Mesenchymal stem cell (in vitro differentiated cells and primary cell): ENCODE data around the gene KCNG4.

ENCODE experiments used
- DNase-seq: peaks from one replicate; pipeline ENCODE4 v3.0.0-alpha.2; 2013
- H2AFZ ChIP-seq: one replicate; pipeline ENCODE4 v1.6.1; 2013; ENCODE audit warnings: low read depth, mild to moderate bottlenecking, control low read depth, inconsistent platforms, low read length, moderate library complexity
- H2AK5ac ChIP-seq: 2 replicates; pipeline ENCODE4 v1.6.1; 2013; ENCODE audit warnings: low read length, moderate library complexity, mild to moderate bottlenecking, inconsistent platforms; ENCODE audit not compliant: severe bottlenecking
- H2BK120ac ChIP-seq: one replicate; pipeline ENCODE4 v1.6.1; 2013; ENCODE audit warnings: low read depth, mild to moderate bottlenecking, inconsistent platforms, low read length, moderate library complexity
- H2BK12ac ChIP-seq, 2 experiments: one replicate each; pipeline ENCODE4 v1.6.1; 2013; ENCODE audit warnings: inconsistent platforms in 2 of 2, low read length in 2 of 2, mild to moderate bottlenecking in 2 of 2, moderate library complexity in 2 of 2, control low read depth in 1 of 2
- H2BK15ac ChIP-seq: one replicate; pipeline ENCODE4 v1.6.1; 2013; ENCODE audit warnings: mild to moderate bottlenecking, low read depth, inconsistent platforms; ENCODE audit not compliant: poor library complexity, severe bottlenecking
- H2BK5ac ChIP-seq: 2 replicates; pipeline ENCODE4 v1.6.1; 2013; ENCODE audit warnings: low read depth, mild to moderate bottlenecking, low read length, control low read depth, inconsistent platforms; ENCODE audit not compliant: poor library complexity, severe bottlenecking
- H3K14ac ChIP-seq, 2 experiments: one replicate each; pipeline ENCODE4 v1.6.1; 2013; ENCODE audit warnings: inconsistent platforms in 2 of 2, low read length in 2 of 2, control low read depth in 1 of 2, mild to moderate bottlenecking in 1 of 2, moderate library complexity in 1 of 2
- H3K18ac ChIP-seq, 2 experiments: one replicate each; pipeline ENCODE4 v1.6.1; 2013; ENCODE audit warnings: inconsistent platforms in 2 of 2, low read length in 2 of 2, control low read depth in 1 of 2, low read depth in 1 of 2, mild to moderate bottlenecking in 1 of 2
- H3K23ac ChIP-seq, 2 experiments: one replicate each; pipeline ENCODE4 v1.6.1; 2013; ENCODE audit warnings: inconsistent platforms in 2 of 2, low read length in 2 of 2, mild to moderate bottlenecking in 2 of 2, moderate library complexity in 2 of 2, control low read depth in 1 of 2
- H3K27ac ChIP-seq: 2 replicates; pipeline ENCODE4 v1.5.1; 2013; ENCODE audit warnings: mild to moderate bottlenecking, moderate library complexity, low read length, control low read depth, inconsistent platforms; ENCODE audit not compliant: poor library complexity, severe bottlenecking
- H3K27me3 ChIP-seq, 2 experiments: 2 replicates each; pipeline versions ENCODE4 v1.6.1 to v1.7.0; 2013; ENCODE audit warnings: low read length in 2 of 2, mild to moderate bottlenecking in 2 of 2, moderate library complexity in 2 of 2, control low read depth in 1 of 2, inconsistent platforms in 1 of 2; ENCODE audit not compliant: control insufficient read depth in 1 of 2, insufficient read depth in 1 of 2
- H3K36me3 ChIP-seq, 2 experiments: 2 replicates each; pipeline versions ENCODE4 v1.6.1 to v1.7.0; 2013; ENCODE audit warnings: low read length in 2 of 2, control low read depth in 1 of 2, inconsistent platforms in 1 of 2, low read depth in 1 of 2, mild to moderate bottlenecking in 1 of 2; ENCODE audit not compliant: insufficient read depth in 2 of 2, control insufficient read depth in 1 of 2
- H3K4ac ChIP-seq, 2 experiments: one replicate each; pipeline ENCODE4 v1.6.1; 2013; ENCODE audit warnings: inconsistent platforms in 2 of 2, low read length in 2 of 2, mild to moderate bottlenecking in 2 of 2, moderate library complexity in 2 of 2, control low read depth in 1 of 2, low read depth in 1 of 2
- H3K4me1 ChIP-seq: 2 replicates; pipeline ENCODE4 v1.6.1; 2013; ENCODE audit warnings: low read depth, low read length, control low read depth; ENCODE audit not compliant: control insufficient read depth, insufficient read depth
- H3K4me2 ChIP-seq: 2 replicates; pipeline ENCODE4 v1.6.1; 2013; ENCODE audit warnings: low read length, mild to moderate bottlenecking, inconsistent platforms; ENCODE audit not compliant: poor library complexity, severe bottlenecking
- H3K4me3 ChIP-seq, 2 experiments: 2 replicates each; pipeline versions ENCODE4 v1.5.1 to v1.7.0; 2013; ENCODE audit warnings: low read length in 2 of 2, mild to moderate bottlenecking in 2 of 2, control low read depth in 1 of 2, low read depth in 1 of 2; ENCODE audit not compliant: insufficient read depth in 1 of 2
- H3K79me1 ChIP-seq: replicated peaks from 2 replicates; pipeline ENCODE4 v1.6.1; 2013; ENCODE audit warnings: mild to moderate bottlenecking, control low read depth, low read length, inconsistent platforms; ENCODE audit not compliant: poor library complexity, severe bottlenecking
- H3K9ac ChIP-seq: 2 replicates; pipeline ENCODE4 v1.7.0; 2013; ENCODE audit warnings: mild to moderate bottlenecking, low read length, moderate library complexity
- H3K9me3 ChIP-seq: 2 replicates; pipeline ENCODE4 v1.7.0; 2013; ENCODE audit warnings: mild to moderate bottlenecking, low read length; ENCODE audit not compliant: control insufficient read depth
- H4K8ac ChIP-seq: one replicate; pipeline ENCODE4 v1.6.1; 2013; ENCODE audit warnings: inconsistent platforms, mild to moderate bottlenecking, low read length, moderate library complexity
- H4K91ac ChIP-seq: one replicate; pipeline ENCODE4 v1.6.1; 2013; ENCODE audit warnings: mild to moderate bottlenecking, low read length, inconsistent platforms
- WGBS: methylation state at CpG from one replicate; pipeline ENCODE4 v1.1.7; 2013; ENCODE audit warnings: mixed read lengths; 5-methylcytosine and 5-hydroxymethylcytosine counted together

Gene KCNG4

DNA sequence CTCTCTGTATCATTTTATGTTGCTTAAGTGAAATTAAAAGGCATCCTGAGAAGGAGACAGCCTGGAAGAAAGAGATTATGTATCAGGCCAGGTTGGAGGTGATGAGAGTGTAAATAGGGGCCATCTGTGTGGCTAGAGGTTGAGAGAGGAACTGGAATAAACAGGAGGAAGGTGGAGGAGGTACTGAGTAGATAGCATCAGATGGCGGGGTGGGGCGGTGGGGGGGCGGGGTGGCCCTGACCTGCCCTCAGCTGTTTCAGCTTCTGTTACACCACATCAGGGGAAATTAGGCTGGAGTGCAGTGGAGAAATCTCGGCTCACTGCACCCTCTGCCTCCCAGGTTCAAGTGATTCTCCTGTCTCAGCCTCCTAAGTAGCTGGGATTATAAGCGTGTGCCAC is 6.9 kb upstream of the KCNG4 start:
- Histone ChIP-seq H3K79me1 (no peaks in the 10 kb centered on the region), H3K4me3 (no peak overlapping the region), H4K91ac (no peak overlapping the region), H3K9me3 (peaks cover 15% of the 10 kb centered on the region), H3K18ac (no peak overlapping the region), H3K4ac (no peak overlapping the region), H2BK12ac (no peak overlapping the region), H3K27ac (no peak overlapping the region), H3K36me3 (no peaks in the 10 kb centered on the region), H3K27me3 (peaks cover 47 to 74% of the 10 kb centered on the region in 2 experiments), H2BK15ac (no peak overlapping the region), H3K4me2 (no peak overlapping the region), H2AFZ (no peak overlapping the region), H2BK120ac (no peak overlapping the region), H4K8ac (no peak overlapping the region), H3K9ac (no peak overlapping the region), H2BK5ac (no peak overlapping the region), H3K4me1 (no peaks in the 10 kb centered on the region), H3K23ac (no peak overlapping the region), H2AK5ac (no peak overlapping the region), H3K14ac (no peak overlapping the region)
- DNase-seq = no peak
- WGBS = 75% methylated on average over 4 of the region's 5 CpGs

DNA sequence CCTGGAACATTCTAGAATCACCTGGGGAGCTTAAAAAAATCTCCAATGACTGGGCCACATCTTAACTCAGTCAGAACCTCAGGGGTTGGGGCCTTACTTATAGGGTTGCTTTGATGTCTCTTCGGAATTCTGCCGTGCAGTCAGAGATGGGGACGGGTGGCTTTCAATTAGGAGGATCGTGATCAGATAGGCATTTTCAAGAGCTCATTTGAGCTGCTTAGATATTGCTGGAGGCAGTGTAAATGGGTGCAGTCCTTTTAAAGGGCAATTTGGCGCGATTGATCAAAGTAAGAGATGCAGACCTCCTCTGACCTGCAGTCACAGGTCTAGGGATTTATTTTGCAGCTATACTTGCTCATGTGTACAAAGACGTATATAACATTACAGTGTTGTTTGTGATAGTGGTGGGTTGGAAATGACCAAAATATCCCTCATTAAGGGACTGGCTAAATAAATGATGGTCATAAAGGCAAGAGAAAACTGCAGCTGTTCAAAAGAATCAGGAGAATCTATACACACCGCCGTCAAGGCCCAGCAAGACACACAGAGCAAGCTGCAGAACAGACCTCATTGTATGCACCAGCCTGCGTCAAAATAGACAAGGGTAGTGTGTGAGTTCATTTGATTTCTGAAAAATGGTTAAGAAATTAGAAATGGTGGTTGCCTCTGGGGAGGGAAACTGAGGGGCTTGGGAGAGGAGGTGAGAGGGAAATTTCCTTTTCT is 6.3 kb upstream of the KCNG4 start:
- Histone ChIP-seq H3K4me1 (no peaks in the 10 kb centered on the region), H3K27me3 (peaks cover 52 to 74% of the 10 kb centered on the region in 2 experiments), H3K4me2 (no peak overlapping the region), H3K27ac (no peak overlapping the region), H3K18ac (no peak overlapping the region), H3K9me3 (peaks cover 15% of the 10 kb centered on the region), H2AFZ (no peak overlapping the region), H3K4me3 (no peak overlapping the region), H4K8ac (no peak overlapping the region), H2AK5ac (no peak overlapping the region), H2BK12ac (no peak overlapping the region), H2BK5ac (no peak overlapping the region), H2BK120ac (no peak overlapping the region), H4K91ac (no peak overlapping the region), H3K23ac (no peak overlapping the region), H2BK15ac (no peak overlapping the region), H3K9ac (no peak overlapping the region), H3K4ac (no peak overlapping the region), H3K36me3 (no peaks in the 10 kb centered on the region), H3K79me1 (no peaks in the 10 kb centered on the region), H3K14ac (no peak overlapping the region)
- no peak for DNase-seq
- WGBS = 91% methylated on average over 10 of the region's 10 CpGs

DNA sequence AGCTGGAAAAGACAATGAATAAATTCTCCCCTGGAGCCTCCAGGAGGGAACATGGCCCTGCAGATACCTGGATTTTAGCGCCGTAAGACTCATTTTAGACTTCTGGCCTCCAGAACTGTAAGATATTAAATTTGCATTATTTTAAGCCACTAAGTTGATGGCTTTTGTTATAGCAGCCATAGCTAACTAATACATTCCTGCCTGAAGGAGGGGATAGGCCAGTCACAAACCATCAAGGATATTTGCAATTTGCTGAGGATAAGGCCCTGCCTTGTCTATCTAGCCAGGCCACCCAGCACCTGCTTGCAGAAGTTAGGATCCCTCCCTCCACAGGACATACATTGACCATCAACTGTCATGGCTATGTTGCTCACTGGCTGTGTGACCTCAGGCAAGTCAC is 4.9 kb upstream of the KCNG4 start:
- no peak for DNase-seq
- H3K36me3 ChIP-seq = no peaks in the 10 kb centered on the region
- H3K27ac ChIP-seq = no peak overlapping the region
- no peak overlapping the region for H2AK5ac ChIP-seq
- H2BK12ac ChIP-seq = no peak overlapping the region
- H4K8ac ChIP-seq = no peak overlapping the region
- H3K23ac ChIP-seq = no peak overlapping the region
- peaks cover 15% of the 10 kb centered on the region for H3K9me3 ChIP-seq
- no peak overlapping the region for H4K91ac ChIP-seq
- no peak overlapping the region for H3K18ac ChIP-seq
- no CpG with 5 or more reads among the region's 2 CpGs for WGBS
- H2AFZ ChIP-seq = no peak overlapping the region
- H3K14ac ChIP-seq = no peak overlapping the region
- no peak overlapping the region for H3K4me2 ChIP-seq
- no peak overlapping the region for H3K4me3 ChIP-seq
- no peaks in the 10 kb centered on the region for H3K4me1 ChIP-seq
- H3K27me3 ChIP-seq = peaks cover 59 to 72% of the 10 kb centered on the region in 2 experiments
- no peaks in the 10 kb centered on the region for H3K79me1 ChIP-seq
- H2BK15ac ChIP-seq = no peak overlapping the region
- no peak overlapping the region for H3K4ac ChIP-seq
- H2BK5ac ChIP-seq = no peak overlapping the region
- no peak overlapping the region for H3K9ac ChIP-seq
- no peak overlapping the region for H2BK120ac ChIP-seq

- Histone ChIP-seq H3K4me3 (no peak overlapping the region), H3K4me2 (no peak overlapping the region), H3K4ac (no peak overlapping the region), H3K9ac (no peak overlapping the region), H2AK5ac (no peak overlapping the region), H3K79me1 (no peaks in the 10 kb centered on the region), H2AFZ (no peak overlapping the region), H2BK15ac (no peak overlapping the region), H2BK5ac (no peak overlapping the region), H2BK12ac (no peak overlapping the region), H3K4me1 (no peaks in the 10 kb centered on the region), H3K23ac (no peak overlapping the region), H3K36me3 (no peaks in the 10 kb centered on the region), H3K27me3 (peaks cover 62 to 72% of the 10 kb centered on the region in 2 experiments), H3K14ac (no peak overlapping the region), H3K18ac (no peak overlapping the region), H2BK120ac (no peak overlapping the region), H3K27ac (no peak overlapping the region), H3K9me3 (peaks cover 15% of the 10 kb centered on the region), H4K8ac (no peak overlapping the region), H4K91ac (no peak overlapping the region)
- WGBS = 50% methylated on average over 1 of the region's 1 CpG
- DNase-seq = no peak
Observed at GRCh38 chr16:84243732-84244131, 3.9 kb upstream of the KCNG4 start.
